Uterus (tissue), 2 donors: ENCODE results near the gene RBMS3.

Source experiments
- CTCF ChIP-seq, 4 experiments: fragments of 200-600 bp in 2 of 4; fragments of 450-650 bp in 2 of 4; sonication (generic) in 2 of 4; IDR thresholded peaks; one replicate each; pipeline ENCODE4 v1.5.1; 2016 to 2019; ENCODE audit warnings: antibody characterized with exemption in 4 of 4, mild to moderate bottlenecking in 2 of 4, moderate library complexity in 1 of 4
- POLR2A ChIP-seq, 2 donors: fragments of 450-650 bp; IDR thresholded peaks; one replicate each; pipeline ENCODE4 v1.6.1; 2016; ENCODE audit warnings: antibody characterized with exemption in 2 of 2, mild to moderate bottlenecking in 1 of 2, moderate library complexity in 1 of 2

GRCh38 chr3:29955413-29955812 lies 674.5 kb downstream of the RBMS3 start:
- TF ChIP-seq CTCF (IDR thresholded peaks at IDR 0.05) (no peak), POLR2A (IDR thresholded peaks at IDR 0.05) (no peak)
